Stimulated activated CD4-positive, alpha-beta T cell treated with anti-CD3 and anti-CD28 coated beads, Interleukin-12 subunit alpha, Interleukin-12 subunit beta, amount 100 ng/mL, for 24 hours (primary cell): ENCODE measurements around the gene ECM1.

Experiments
- DNase-seq, 2 experiments: peaks; one replicate each; pipeline ENCODE4 v3.0.0-alpha.2; 2020; ENCODE audit warnings: low read depth in 2 of 2

The ECM1 gene

GRCh38 chr1:150512846-150513245, 4.9 kb downstream of the ECM1 start:
- no peak for DNase-seq

DNA sequence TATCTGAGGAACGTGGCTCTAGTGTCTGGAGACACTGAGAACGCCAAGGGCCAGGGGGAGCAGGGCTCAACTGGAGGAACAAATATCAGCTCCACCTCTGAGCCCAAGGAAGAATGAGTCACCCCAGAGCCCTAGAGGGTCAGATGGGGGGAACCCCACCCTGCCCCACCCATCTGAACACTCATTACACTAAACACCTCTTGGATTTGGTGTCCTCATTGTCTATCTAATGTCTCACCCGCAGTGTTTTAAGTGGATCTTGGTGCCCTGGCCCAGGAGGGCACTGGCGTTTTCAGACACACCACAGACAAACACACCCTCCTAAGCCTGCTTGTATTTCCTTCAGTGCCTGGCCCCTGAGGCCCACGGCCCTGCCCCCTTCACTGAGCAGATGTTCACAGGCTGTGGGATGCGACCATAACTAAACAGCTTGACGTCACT, 5.5 kb downstream of the ECM1 start:
- no peak for DNase-seq

GRCh38 chr1:150514260-150514659, 6.4 kb downstream of the ECM1 start:
- DNase-seq, result no peak

DNA sequence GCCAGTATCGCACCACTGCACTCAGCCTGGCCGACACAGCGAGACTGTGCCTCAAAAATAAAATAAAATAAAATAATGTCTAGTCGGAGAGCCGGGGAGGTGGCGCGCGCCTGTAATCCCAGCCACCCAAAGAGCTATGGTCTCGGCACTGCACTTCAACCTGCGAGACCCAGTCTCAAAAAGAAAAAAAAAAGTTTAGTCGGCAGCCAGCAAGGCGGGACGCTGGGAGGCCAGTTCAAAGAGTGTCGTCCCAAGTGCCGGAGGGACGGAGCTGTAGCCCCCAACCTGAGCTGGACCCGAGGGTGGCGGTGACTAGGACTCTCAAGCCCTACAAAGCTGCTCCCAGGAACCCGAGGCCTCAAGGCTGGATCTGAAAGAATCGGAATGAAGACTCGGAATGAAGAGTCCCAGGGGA, 7.0 kb downstream of the ECM1 start:
- DNase-seq, result no peak

DNA sequence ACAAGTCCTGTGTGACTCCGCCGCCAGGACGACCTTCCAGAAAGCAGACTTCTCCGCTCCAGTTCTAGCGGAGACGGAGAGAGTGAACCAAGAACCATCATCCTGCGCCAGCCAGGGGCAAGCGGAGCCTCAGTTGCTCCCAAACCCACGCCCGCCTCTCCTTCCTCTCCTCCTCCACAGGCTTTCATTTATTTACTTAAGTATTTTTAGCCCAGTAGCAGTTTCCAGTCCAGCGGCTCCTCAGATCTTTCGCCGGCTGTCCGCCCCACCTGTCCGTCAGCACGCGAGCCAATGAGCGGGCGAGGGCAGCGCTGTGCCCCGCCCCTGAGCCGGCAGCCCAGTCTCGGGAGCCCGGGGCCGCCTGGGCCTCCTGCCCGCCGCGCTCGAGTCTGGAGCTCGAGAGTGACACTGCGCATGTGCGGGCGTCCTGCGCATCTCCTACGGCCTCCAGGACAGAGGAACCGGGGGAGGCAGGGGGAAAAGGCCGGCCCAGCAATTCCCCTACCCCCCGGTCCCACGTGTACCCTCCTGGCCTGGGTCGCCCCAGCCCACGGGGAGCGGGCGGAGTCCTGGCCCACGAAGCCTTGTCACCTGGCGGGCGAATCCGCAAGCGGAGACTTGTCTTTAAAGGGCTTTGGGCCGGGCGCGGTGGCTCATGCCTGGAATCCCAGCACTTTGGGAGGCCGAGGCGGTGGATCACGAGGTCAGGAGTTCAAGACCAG, 7.6 kb downstream of the ECM1 start, which contains the start of gene FALEC:
Gene FALEC (plus strand): TSS at position 425 of the 722 bp plus-strand sequence.
- peak; percentile 81 to 87 for DNase-seq

GRCh38 chr1:150516050-150516591, 8.2 kb downstream of the ECM1 start:
- DNase-seq, result no peak

DNA sequence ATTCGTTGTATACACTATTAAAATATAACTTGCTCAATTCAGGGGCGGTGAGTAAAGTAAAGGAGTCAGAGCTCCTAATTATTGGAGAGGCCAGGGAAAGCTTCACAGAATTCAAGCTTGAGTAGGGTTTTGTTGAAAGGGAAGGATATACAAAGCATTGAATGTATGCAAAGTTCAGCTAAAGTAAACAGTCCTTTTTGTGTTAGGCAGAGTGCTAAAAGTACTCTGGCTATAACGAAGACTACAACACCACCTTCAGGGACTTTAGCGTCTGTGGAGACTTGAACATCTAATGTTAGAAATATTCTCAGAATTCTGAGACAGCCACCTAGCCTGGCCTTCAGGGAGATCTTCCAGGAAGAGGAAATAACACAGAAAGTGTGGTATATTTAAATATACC, 8.7 kb downstream of the ECM1 start:
- no peak for DNase-seq

DNA sequence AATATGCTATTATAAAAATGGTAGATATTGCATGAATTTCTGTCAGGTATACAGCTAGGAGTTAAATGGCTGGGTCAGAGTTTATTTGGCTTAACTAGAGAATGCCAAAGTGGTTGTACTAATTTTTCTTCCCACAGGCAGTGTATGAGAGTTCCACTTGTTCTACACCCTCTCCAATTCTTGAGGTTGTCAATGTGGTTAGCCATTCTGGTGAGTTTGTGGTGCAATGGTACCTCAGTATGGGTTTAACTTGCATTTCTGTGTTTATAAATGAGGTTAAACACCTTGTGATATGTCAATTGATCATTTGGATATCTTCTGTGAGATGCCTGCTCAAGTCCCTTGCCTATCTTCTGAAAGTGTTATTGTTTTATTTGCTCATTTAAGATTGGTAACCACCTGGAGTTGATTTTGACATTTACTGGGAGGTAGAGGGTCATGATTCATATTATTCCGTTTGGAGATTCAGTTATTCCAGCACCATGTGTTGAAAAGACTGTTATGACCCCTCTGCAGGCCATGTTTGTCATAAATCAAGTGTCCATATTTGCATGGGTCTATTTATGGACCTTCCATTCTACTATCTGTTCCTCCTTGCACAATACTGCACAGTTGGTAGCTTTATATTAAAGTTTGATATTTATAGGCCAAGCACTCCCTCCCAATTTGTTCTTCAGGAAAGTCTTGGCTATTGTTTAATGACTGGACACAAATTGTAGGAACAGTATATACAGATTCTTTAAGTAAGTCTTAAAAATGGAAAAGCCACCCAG, 13.5 kb downstream of the ECM1 start:
- no peak for DNase-seq

DNA sequence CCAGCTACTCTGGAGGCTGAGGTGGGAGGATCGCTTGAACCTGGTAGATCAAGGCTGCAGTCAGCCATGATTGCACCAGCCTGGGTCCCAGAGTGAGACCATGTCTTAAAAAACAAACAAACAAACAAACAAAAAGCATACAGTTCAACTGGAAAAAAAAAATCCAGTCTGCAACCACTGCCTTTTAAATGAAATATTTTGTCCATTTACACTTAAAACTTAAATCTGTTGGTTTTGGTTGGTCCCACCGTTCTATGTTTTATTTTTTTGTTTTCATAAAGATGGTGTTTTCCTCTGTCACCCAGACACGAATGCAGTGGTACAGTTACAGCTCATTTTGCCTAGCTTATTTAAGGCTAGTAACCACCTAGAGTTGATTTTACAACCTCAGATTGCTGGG, 17.4 kb downstream of the ECM1 start:
- DNase-seq, result no peak

DNA sequence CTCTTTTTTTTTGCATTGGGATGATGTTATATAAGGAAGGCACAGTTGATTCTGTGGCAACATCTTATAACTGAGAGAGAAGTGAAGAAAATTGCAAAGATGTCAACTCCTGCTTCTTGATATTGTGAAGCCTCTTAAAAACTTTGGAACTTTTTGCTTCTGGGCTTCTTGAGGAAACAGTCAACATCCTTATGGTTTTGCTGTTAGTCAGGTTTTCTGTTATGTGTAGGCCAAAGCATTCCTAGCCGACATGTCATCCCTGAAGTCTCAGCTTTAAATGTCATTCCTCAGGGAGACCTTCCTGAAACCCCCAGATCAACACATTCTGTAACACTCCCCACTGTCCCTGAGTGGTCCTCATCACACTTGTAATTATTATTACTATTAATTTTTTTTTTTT, 20.3 kb downstream of the ECM1 start:
- DNase-seq, result no peak

DNA sequence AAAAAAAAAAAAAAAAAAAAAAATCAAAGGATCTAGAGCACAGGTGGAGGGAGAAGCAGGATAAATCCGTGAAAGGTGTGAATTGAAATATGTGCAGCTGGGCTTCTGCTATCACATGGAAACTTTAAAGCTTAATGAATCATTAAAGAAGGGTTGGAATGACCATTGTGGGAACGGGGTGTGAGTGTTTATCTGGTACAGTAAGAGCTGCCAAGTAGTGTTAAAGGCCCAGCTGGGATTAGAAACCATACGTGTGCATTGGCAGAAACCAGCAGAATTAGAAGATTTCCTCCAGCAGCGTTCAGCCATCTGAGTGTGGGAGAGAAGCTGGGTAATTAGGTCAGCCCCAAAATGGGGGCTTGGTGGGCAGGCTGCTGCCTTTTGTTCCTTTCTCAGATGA, 21.1 kb downstream of the ECM1 start:
- DNase-seq, result no peak

DNA sequence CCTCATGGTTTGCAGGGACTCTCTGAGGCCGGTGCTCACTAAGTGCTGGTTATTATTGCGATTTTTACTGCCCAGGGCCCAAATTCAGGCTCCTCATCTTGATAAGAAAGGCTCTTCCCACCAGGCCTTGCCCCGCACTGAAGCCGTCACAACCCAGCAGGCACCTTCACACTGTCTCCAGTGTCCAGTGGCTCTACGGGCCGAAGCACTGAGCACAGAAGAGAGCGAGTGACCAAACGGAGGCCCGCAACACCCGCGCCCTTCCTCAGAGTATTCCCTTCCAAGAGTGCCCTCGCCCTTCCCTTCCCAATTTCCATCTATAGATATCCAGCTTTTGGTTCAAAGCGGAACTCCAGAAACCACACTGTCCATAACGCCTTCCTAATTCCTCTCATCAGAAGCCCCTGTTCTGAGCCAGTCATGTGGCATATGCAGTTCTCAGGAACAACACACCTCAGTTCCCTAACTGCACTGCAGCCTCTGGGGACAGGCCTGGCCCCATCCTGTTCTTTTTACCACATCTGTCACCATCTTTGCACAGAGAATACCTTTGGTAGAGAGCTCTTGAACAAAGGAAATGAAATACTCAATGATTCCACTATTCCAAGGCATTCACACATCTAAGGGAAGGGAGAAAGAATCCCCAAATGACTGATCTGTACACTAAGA, 22.7 kb downstream of the ECM1 start:
- no peak for DNase-seq

GRCh38 chr1:150532860-150533259, 25.0 kb downstream of the ECM1 start:
- no peak for DNase-seq

GRCh38 chr1:150534002-150534401, 26.1 kb downstream of the ECM1 start:
- no peak for DNase-seq

GRCh38 chr1:150535511-150536287, 27.8 kb downstream of the ECM1 start:
- no peak for DNase-seq

GRCh38 chr1:150536836-150537731, 29.2 kb downstream of the ECM1 start:
- no peak for DNase-seq

- DNase-seq, result no peak
Measured at GRCh38 chr1:150537732-150538684, 30.1 kb downstream of the ECM1 start.

GRCh38 chr1:150543500-150544143, 35.7 kb downstream of the ECM1 start:
- DNase-seq, result no peak

GRCh38 chr1:150544204-150544603, 36.3 kb downstream of the ECM1 start:
- DNase-seq, result no peak
